LNCAP (cell line): ENCODE results near the gene U2AF1L4.

Experiments used
- CTCF ChIP-seq: fragments of 450-650 bp; IDR thresholded peaks from 2 replicates; pipeline ENCODE4 v1.5.1; 2017; ENCODE audit warnings: mild to moderate bottlenecking

The U2AF1L4 gene

GRCh38 chr19:35789978-35790944 lies 45.0 kb upstream of the U2AF1L4 start:
- no peak for TF ChIP-seq CTCF

- no peak for TF ChIP-seq CTCF
These were observed 44.2 kb upstream of the U2AF1L4 start for GRCh38 chr19:35789195-35789977.

GRCh38 chr19:35788205-35788960 lies 43.2 kb upstream of the U2AF1L4 start:
- TF ChIP-seq CTCF: no peak

- no peak for TF ChIP-seq CTCF
These were observed 42.1 kb upstream of the U2AF1L4 start for GRCh38 chr19:35787227-35787799.

GRCh38 chr19:35786299-35787160 lies 41.3 kb upstream of the U2AF1L4 start:
- no peak for TF ChIP-seq CTCF

GRCh38 chr19:35785339-35785627 lies 40.1 kb upstream of the U2AF1L4 start:
- no peak for TF ChIP-seq CTCF
